Stimulated activated CD8-positive, alpha-beta memory T cell treated with anti-CD3 and anti-CD28 coated beads, Interleukin-7, amount 100 ng/mL, for 1 hour (primary cell): ENCODE results near the gene GPLD1.

Experiments used
- DNase-seq, 2 donors: peaks; one replicate each; pipeline ENCODE4 v3.0.0-alpha.2; 2020; ENCODE audit warnings: low read depth in 2 of 2

GPLD1 gene

DNA sequence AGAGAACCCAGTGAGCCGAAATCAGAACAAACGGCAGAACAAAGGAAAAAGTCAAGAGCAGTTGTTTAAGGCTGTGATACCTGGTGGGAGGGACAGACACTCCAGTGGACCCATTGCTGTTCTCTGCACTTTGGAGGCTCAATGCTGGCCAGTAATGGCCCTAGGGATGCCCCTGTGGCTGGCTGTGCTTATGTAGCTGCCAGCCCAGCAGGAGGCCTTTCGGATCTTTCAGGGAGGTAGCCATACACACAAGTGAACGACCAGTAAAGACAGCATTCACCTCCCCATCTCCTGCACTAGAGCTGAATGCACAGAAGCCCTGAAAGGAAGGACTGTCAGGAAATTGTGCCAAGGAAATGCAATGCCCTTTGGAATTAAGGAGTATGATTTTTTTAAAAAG, 34.3 kb downstream of the GPLD1 start:
- no peak for DNase-seq

DNA sequence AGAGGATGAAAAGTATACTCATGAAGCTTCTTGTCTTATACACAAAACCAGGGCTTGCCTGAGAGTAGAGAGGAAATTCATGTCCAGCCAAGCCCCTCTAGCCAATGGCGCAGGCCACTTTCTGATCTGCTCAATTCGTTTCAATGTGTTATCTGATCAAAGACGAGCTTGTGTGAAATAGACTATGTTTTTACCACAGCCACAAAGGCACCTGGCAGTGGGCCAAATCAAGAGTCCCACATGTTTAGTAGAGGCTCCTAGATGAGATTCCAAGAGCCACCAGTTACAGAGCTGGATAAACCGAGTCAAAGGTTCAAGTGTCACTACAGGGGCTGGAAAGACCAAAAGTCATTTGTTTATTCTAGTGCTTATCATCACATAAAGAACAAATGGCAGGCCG, 34.9 kb downstream of the GPLD1 start:
- no peak for DNase-seq

DNA sequence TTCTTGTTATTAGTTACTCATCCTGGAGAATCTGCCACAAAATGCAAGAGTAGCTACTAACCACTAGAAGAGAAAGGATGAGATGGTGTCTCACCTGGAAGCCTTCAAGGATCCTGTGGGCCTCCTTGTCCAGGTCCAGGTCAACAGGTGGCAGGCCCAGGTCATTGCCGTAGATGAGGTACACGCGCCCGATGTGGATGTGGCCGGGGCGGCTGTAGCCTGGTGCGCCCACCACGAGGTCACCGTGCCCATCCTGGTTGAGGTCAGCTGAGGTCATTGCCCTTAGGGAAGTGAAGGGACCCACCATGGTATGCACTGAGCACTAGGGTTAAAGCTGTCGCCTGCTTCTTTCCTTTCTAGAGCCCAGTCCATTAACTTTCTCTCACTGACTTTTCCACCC, 35.5 kb downstream of the GPLD1 start:
- DNase-seq: no peak

DNA sequence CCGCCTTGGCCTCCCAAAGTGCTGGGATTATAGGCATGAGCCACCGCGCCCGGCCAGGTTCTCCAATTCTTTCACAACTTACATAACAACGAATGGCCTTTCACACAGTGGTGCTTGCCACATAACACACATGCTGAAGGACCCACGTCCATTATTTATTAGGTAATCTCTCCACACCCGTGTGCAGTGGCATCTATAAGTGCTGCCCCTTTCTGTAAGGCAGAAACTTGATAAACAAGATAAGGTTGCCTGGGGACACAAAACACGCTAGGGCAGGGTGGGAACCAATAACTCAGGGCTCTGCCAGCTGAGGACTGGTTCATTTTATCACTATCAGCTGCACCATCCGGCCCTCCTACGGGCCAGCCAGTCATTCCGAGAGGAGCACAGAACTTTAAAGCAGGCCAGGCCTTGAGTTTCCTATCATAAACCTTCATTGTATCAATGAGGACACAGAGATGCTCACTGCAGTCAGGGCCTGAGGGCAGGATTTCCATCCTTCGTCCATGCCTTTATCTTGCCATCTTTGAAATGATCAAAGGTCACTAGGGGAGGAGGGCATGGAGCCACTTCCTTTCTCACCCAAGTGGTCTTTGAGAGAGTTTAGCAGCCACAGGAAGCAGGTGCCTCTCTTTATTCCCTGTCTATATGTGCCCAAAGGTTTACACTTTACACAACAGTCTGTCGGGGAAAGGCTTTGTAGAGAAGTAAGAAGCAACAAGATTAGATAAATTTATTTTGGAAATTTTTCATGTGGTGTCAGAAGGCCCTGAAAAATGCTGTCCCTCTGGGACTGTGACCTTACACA, 37.6 kb downstream of the GPLD1 start:
- no peak for DNase-seq

DNA sequence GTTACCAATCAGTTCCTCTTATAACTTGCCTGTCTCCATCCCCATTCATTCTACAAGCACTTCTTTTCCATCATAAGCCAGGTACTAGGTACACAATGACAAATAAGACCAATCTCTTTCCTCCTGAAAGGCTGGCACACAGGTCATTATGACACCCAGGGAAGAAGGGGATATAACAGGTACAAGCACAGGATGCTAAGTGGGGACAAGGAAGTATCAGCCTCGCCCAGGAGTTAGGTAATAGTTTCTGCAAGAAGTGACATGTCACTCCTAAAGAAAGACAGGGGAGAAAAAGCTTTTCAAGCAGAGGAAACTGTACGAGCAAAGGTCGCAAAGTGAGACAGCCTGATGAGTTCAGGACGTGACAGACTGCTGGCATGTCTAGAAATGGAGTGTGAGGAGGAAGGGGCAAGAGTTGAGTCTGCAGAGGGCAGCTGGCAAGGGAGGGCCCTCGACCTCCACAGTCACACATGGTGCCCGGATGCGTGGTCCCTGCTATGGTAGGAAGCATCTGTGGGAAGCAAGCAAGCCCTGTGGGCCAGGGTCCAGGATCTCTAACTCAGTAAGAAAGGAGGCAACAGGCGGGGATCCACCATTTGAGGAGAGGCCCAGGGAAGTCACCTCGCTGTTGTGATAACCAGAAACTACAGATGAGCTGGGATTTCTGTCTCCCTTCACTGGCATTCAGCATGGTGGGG, 40.4 kb downstream of the GPLD1 start:
- DNase-seq: no peak

DNA sequence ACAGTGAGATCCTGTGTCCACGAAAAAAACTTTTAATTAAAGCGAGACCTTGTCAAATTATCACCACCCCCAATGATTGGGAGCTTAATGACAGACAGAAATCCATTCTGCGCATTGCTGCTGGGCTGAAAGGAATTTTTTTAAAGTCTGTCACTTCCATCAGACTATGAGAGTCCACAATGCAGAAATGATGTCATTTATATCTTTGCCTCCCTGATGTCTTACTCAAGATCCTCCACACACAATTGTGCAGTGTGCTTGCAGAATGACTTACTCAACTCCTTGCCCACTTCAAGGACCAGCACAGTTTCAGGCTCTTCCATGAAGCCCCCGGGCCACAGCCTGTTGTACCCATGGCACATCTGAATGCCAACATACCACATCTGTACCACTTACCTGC, 41.0 kb downstream of the GPLD1 start:
- no peak for DNase-seq

DNA sequence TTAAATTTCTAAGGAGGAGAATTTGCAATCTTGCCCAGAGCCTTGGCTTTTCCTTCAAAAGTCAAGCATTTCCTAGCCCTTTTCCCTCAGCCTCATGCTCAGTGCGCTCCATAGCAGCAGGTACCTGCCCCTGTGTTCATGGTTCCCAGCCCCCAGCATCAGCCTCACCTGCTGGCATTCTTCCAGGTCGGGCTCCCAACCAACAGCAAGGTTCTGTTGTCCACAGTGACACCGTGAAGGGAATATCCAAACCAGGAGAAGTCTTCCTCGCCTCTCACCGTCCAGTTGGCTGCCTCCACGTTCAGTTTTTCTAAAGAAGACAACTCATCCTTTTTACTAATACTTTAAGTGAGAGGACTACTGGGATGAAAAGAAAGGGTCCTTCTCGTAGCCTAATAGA, 42.7 kb downstream of the GPLD1 start:
- DNase-seq: no peak

DNA sequence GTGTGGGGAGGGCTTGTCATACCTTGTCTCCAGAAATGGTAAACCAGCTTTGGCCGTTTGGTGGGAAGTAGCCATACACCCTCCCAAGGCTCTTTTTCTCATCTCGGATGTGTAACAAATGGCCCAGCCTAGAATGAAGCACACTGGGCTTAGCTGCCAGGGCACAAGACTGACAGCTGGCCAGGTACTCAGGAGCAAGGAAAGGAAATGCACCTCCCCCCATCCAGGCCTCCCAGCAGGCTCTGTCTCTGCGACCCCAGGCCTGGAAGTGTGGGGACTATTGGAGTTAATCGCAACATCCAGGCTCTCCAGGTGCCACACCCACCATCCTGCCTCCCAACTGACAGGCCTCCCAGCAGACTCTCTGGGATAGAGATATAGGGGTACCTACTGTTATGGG, 43.7 kb downstream of the GPLD1 start:
- no peak for DNase-seq

DNA sequence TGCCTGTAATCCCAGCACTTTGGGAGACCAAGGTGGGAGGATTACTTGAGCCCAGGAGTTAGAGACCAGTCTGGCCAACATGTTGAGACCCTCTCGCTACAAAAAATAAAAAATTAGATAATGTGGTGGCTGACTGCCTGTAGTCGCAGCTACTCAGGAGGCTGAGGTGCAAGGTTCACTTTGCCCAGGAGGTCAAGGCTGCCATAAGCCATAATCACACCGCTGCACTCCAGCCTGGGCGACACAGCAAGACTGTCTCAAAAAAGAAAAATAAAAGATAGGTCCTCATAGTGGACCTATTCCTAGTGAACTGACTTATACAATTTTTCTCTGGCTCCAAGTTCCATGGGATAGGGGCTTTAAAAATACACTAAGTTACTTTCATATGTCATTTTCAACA, 44.8 kb downstream of the GPLD1 start:
- DNase-seq: no peak

DNA sequence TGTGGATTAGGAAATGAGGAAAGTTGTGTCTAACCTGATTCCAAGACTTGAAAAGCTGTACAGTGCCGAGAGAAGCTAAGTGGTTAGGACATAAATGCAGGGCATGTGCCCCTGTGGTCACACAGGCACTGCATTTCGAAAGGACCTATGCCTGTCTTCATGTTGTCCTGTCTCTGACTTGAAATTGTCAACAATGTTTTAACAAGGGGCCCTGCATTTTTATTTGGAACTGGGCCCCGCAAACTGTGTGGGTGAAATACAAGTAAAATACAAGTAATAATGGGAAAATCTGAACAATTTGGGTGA, 47.8 kb downstream of the GPLD1 start:
- no peak for DNase-seq

DNA sequence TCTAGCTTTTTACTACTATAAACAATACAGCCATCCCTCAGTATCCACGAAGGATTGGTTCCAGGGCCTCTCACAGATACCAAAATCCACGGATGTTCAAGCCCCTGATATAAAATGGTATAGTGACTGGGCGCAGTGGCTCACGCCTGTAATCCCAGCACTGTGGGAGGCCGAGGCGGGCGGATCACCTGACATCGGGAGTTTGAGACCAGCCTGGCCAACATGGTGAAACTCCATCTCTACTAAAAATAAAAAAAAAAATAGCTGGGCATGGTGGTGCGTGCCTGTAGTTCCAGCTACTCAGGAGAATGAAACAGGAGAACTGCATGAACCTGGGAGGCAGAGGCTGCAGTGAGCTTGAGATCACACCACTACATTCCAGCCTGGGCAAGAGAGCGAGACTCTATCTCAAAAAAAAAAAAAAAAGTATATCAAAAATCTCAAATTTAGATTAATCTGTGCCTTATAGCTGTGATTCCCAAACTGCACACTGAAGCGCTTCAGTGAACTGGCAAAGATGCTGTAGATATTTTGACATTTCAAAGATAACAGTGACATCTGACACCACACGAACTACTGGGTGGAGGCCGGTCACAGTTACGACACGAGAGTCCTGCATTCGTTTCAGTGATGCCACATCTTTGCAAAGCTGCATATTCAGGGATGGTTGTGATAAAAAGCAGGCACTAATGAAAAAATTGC, 48.3 kb downstream of the GPLD1 start:
- DNase-seq: no peak

DNA sequence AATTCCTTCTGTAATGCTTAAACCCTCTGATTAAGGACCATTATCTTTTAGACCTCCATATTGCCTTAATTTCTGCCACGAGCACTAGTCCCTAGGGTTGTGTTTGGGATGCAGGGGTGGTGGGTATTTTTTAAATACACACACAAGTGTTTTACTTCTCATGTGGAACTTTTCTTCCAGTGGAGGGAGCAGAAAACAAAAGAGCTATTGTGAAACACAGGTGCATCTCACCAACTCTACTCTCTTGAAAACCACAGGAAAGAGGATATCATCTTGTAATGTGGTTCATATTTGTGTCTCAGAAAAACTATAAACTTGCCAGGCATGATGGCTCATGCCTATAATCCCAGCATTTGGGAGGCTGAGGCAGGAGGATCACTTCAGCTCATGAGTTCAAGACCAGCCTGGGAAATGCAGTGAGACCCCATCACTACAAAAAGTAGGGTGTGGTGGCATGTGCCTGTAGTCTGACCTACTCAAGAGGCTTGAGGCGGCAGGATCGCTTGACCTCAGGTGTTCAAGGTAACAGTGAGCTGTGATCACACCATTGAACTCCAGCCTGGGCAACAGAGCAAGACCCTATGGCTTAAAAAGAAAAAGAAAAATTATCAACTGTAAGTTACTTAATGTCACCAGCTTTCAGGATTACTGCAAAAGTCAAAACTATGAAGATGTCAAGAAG, 49.4 kb downstream of the GPLD1 start:
- no peak for DNase-seq

DNA sequence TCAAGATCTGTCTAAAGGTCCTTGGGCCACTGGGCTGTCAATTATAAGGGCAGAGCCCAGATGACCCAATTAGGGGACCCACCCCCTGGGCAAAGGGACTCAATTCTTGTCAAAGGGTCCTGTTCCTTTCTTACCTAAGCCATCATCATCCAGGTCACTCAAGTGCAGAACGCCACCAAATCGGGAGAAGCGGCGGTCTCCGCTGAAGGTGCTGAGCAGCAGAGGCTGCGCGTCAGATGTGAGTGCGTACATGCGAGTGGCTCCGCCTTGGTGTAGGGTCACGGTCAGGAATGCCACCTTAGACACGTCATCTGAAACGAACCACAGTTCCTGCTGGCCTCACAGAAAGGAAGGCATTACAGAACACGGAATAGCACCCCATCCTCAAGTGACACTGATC, 52.4 kb downstream of the GPLD1 start:
- no peak for DNase-seq

DNA sequence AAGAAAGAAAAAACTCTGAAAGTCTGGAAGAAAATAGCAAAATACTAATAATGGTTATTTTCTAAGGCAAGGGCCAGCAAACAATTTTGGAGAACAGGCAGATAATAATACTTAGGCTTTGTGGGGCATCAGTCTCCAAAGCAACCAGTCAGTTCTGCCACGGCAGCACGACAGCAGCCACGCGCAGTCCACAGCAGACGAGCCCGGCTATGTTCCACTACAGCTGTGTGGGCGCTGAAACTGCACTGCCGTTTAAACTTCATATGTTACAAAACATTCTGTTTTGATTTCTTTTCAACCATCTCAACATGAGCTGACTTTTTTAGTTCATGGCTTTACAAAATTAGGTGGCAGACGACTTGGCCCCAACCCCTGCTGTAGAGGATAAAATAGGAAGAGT, 56.8 kb downstream of the GPLD1 start:
- DNase-seq: no peak

DNA sequence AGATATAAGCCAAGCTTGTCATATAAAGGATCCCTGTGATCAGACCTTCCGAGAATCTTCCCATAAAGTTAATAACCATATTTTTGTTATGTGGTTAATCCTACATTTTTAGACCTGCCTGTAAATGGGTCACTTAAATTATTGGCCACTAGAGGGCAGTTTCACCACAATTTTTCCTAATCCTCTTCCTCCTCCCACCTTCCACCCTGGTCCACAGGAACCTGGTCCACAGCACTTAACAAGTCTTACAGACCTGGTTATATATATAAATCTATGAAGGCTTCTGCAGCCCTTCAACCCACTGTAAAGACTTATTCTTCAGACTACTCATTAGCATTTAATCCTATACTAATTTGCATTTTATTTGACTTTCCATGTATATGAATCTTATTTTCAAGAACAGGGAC, 58.3 kb downstream of the GPLD1 start:
- DNase-seq: no peak

DNA sequence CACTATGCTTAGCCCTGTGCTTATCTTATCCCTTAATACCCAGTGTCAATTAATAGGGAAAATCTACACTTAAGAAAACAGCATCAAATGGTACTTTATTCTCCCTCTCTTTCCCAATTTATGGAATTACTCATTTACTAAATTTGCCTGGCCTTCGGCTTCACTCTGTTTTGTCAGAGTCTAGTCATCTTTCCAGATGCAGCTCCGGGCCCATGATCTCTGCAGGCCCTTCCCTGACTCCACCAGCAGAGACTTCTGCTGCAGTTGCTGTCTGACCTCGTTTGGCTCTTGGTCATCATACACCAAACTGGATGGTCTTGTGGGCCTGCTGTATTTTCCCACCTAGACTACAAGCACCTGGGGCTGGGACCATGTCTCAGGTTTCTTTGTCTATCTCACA, 59.3 kb downstream of the GPLD1 start:
- DNase-seq: no peak

DNA sequence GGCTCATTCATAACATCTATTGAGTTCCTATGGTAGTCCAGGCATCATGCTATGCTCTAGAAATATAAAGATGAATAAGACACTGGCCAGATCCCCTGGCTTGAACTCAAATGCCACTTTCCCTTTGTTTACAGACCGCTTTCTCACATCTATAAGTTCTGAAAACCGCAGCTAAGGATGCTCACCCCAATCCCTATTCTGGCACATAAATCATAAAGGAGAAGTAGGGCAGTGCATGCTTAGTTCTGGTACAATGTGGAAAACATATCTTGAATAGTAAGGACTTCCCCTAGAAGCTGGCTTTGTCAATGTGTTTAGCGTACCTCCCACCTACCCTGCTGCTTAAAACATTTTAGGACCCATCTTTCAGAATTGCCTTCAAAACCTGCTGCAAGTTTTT, 60.2 kb downstream of the GPLD1 start:
- DNase-seq: no peak

DNA sequence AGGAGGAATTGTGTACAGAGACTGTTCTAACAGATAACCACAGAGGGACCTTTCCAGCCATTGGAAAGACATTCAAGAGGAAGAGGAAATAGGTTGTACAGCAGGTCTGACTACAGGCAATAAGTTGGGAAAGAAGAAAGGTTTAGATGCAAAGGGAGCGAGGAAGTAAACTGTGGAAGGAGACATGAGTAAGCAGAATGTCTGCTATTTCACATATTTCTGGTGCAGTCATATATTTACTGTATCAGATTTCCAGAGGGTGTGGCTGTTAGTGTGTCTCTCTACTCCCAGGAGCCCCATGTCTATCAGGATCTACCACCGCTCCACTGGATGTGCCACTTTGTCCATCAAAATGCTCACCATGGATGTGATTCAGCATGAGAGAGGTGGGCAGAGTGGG, 60.8 kb downstream of the GPLD1 start:
- no peak for DNase-seq

DNA sequence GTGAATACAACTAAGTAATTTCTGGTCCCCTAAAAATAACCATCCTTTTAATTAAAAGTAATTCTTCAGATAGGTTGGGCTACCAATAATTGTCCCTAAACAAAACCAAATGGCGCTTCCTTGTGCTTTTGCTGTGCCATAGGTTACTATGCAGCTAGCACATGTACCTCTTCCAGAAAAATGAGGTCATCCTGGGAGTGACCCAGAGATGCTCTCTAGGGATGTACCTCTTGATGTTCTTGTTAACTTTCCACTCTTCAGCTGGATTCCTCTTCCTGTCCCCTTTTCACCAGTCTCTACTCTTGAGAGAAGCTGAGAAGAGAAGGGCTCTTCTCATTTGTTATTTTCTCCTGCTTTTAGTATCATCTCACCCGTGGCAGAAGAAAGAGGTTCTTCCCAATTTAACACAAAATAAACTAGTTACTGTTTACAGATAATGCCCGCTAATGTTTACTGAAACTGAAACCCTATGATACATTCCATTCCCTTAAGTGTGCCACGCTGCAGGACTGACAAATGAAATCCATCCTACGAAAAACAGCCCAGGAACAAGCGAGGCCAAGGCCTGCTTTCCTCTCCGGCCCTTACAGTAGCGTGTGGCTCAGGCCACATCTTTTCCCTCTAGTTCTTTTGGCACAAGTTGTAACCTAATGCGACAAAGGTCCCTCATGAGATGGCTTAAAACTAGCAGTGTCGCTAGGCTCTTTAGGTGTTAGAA, 62.5 kb downstream of the GPLD1 start:
- DNase-seq: no peak

DNA sequence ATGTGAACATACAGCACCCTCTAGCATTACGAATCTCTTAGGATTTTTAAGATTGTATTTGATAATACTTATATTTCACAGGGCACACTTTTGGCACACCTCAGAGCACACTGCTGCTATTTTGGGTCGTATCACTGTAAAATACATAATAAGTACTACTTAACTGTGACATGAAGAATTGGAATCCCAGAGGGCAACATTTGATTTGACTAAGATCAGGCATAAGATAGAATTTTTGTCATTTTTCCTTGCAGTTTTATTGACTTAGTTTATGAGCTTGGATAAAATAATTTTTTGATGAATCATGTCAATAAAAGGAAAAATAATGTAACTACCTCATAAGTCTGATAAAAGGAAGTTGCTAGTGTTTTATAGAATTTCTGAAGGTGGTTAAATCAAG, 64.3 kb downstream of the GPLD1 start:
- no peak for DNase-seq

DNA sequence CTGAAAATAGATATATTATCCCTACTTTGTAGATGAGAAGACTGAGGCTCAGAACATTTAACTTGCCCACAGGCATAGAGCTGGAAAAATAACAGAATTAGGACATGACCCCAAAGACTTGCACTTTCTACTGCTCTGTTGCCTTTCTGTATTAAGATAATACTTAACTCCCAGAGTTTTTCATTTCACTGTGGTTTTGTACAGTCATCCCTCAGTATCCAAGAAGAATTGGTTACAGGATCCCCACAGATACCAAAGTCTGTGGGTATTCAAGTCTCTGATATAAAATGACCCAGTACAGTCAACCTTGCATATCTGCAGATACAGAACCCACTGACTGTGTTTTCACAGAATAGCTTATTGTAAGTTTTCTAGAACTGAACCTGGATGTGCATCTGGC, 69.9 kb downstream of the GPLD1 start:
- DNase-seq: no peak

DNA sequence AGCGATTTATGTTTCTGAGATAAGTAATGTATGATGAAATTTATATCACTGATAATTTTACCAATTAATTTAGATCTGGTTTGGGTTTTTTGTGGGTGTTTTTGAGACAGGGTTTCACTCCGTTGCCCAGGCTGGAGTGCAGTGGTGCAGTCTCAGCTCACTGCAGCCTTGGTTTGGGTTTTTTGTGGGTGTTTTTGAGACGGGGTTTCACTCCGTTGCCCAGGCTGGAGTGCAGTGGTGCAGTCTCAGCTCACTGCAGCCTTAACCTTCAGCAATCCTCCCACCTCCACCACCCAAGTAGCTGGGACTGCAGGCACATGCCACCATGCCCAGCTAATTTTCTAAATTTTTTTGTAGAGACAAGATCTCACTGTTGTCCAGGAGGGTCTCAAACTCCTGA, 73.6 kb downstream of the GPLD1 start:
- no peak for DNase-seq
